Femur (tissue), 1 donor: ENCODE results near the gene DDX54.
"Not testable (repeated sequence)": the region's sequence is repeated elsewhere in the genome, so short reads cannot be mapped to it uniquely, and the experiment has no call there.

Source experiments
- DNase-seq: peaks from one replicate; pipeline ENCODE4 v3.0.0-alpha.2; 2017

DDX54 gene

GRCh38 chr12:113138826-113139225 lies 46.5 kb downstream of the DDX54 start:
- no peak for DNase-seq

- no peak for DNase-seq
Measured at GRCh38 chr12:113137861-113138783, 47.2 kb downstream of the DDX54 start.

- DNase-seq, result no peak
Measured at GRCh38 chr12:113136990-113137511, 48.2 kb downstream of the DDX54 start.

GRCh38 chr12:113136128-113136989 lies 48.9 kb downstream of the DDX54 start:
- no peak for DNase-seq

- DNase-seq, result peak; percentile 40
Measured at GRCh38 chr12:113135178-113136127, 49.8 kb downstream of the DDX54 start, which contains the start of gene RASAL1. Gene RASAL1, minus strand, starts transcription at chr12:113135761. Its CDS starts 299 bp downstream, at chr12:113135462.

GRCh38 chr12:113134521-113134951 lies 50.7 kb downstream of the DDX54 start:
- DNase-seq, result no peak

- DNase-seq, result no peak
Measured at GRCh38 chr12:113134071-113134470, 51.2 kb downstream of the DDX54 start.

GRCh38 chr12:113133666-113134065 lies 51.6 kb downstream of the DDX54 start:
- no peak for DNase-seq

GRCh38 chr12:113133036-113133435 lies 52.2 kb downstream of the DDX54 start:
- DNase-seq, result no peak

- no peak for DNase-seq
Measured at GRCh38 chr12:113131556-113131955, 53.7 kb downstream of the DDX54 start.

- no peak for DNase-seq
Measured at GRCh38 chr12:113130457-113131135, 54.7 kb downstream of the DDX54 start.

GRCh38 chr12:113129664-113130456 lies 55.4 kb downstream of the DDX54 start:
- no peak for DNase-seq

- no peak for DNase-seq
Measured at GRCh38 chr12:113128802-113129663, 56.2 kb downstream of the DDX54 start.

- no peak for DNase-seq
Measured at GRCh38 chr12:113127791-113128199, 57.5 kb downstream of the DDX54 start.

GRCh38 chr12:113120670-113121370 lies 64.5 kb downstream of the DDX54 start:
- DNase-seq, result no peak

GRCh38 chr12:113119980-113120669 lies 65.2 kb downstream of the DDX54 start:
- DNase-seq, result no peak

GRCh38 chr12:113118142-113118541 lies 67.1 kb downstream of the DDX54 start:
- no peak for DNase-seq

- DNase-seq, result not testable (repeated sequence)
Measured at GRCh38 chr12:113117684-113118083, 67.6 kb downstream of the DDX54 start.
